ENCODE measurements around the gene FBXL20. TPM values are rescaled to one million over a fixed set of nuclear protein-coding genes. Genes with fewer than 3 reads are reported as not detected.

FBXL20 gene
- total and polyA plus RNA-seq, 9 of the 15 experiments (the other 6 are each of a cell fraction or from before 2014, with no cell fraction given) = 1.8 to 15.1 (median 5.6) TPM

- ChIA-PET POLR2A (interaction anchor here (0.9 to 1.6 kb wide), 4 partner anchors 9 to 84 kb away, joined by 3 to 4 read pairs (median 3); partner anchors contain the start of gene RPL19), CTCF (ENCODE audit: low intra/inter-chr PET ratio) (interaction anchor here (0.6 kb wide), 1 partner anchor 68 kb away, joined by 4 read pairs; no protein-coding TSS in a partner anchor)
- Histone ChIP-seq H3K4me1 (replicated peaks in 1 of 2; ENCODE audit: control insufficient read depth in 2 of 2, insufficient read depth in 2 of 2, low read length in 2 of 2) (peaks cover 10 to 20% of the 10 kb centered on the region in 2 experiments), H3K9me3 (replicated peaks; ENCODE audit: control insufficient read depth, insufficient read depth, low read depth, low read length) (no peaks in the 10 kb centered on the region), H3K9me1 (ENCODE audit: control insufficient read depth, insufficient read depth, low read length) (no peaks in the 10 kb centered on the region), H3K4me3 (no peak overlapping the region), H3K36me3 (ENCODE audit: control insufficient read depth, insufficient read depth, low read length) (no peaks in the 10 kb centered on the region), H3K4me2 (ENCODE audit: insufficient read depth, low read length) (no peak overlapping the region), H2AFZ (ENCODE audit: low read depth, low read length) (no peak overlapping the region), H4K20me1 (replicated peaks; ENCODE audit: control insufficient read depth, insufficient read depth, low read length) (no peaks in the 10 kb centered on the region), H3K79me2 (ENCODE audit: control insufficient read depth, insufficient read depth, low read length) (no peaks in the 10 kb centered on the region), H3K9ac (ENCODE audit: insufficient read depth in 1 of 2, low read depth in 2 of 2, low read length in 2 of 2) (no peak overlapping the region), H3K27ac (ENCODE audit: extremely low read depth, low read depth, low read length) (no peak overlapping the region), H3K27me3 (ENCODE audit: control insufficient read depth in 2 of 2, insufficient read depth in 2 of 2, low read length in 2 of 2) (no peaks in the 10 kb centered on the region)
- TF ChIP-seq BRCA1 (IDR thresholded peaks at IDR 0.05) (no peak), BRCA1 (CRISPR knock-in tag; IDR thresholded peaks at IDR 0.05) (no peak), NONO (IDR thresholded peaks at IDR 0.05; ENCODE audit: low read depth in 2 of 2, low read length in 1 of 2) (no peak), RBM14 (IDR thresholded peaks at IDR 0.05; ENCODE audit: borderline replicate concordance, insufficient read depth, low read depth, low read length) (no peak), BRD4 (IDR thresholded peaks at IDR 0.05) (no peak), CBX1 (IDR thresholded peaks at IDR 0.05; ENCODE audit: low read depth) (no peak), ZNF444 (CRISPR knock-in tag; IDR thresholded peaks at IDR 0.05) (no peak), ZBTB11 (CRISPR knock-in tag; IDR thresholded peaks at IDR 0.05) (no peak), RUNX1 (IDR thresholded peaks at IDR 0.05; ENCODE audit: low read depth) (no peak), ZNF239 (CRISPR knock-in tag; IDR thresholded peaks at IDR 0.05) (no peak), NR3C1 (CRISPR knock-in tag; IDR thresholded peaks at IDR 0.05) (no peak)
- no peak for FAIRE-seq
- WGBS (ENCODE audit: insufficient coverage, low coverage, missing lambda C conversion rate) = 45% methylated on average over 1 of the region's 1 CpG
- ATAC-seq = no peak
- intact Hi-C loops (cut with micrococcal nuclease) (no loop called here), in situ Hi-C loops (cut with MboI) (no loop called here)
- BruUV-seq (replicated peaks) = no TSS peak
- no peak for DNase-seq (ENCODE audit: extremely low read depth in 1 of 4, low spot score in 3 of 4)
These were observed 117.5 kb downstream of the FBXL20 start for GRCh38 chr17:39283896-39284295.
